Ecto neural progenitor cell (in vitro differentiated cells): ENCODE data around the gene MLH1.

Experiments
- DNase-seq: peaks from one replicate; pipeline ENCODE4 v3.0.0-alpha.2; 2018; ENCODE audit warnings: low spot score

MLH1 gene

GRCh38 chr3:36981006-36981405 is 12.3 kb upstream of the MLH1 start:
- no peak for DNase-seq

DNA sequence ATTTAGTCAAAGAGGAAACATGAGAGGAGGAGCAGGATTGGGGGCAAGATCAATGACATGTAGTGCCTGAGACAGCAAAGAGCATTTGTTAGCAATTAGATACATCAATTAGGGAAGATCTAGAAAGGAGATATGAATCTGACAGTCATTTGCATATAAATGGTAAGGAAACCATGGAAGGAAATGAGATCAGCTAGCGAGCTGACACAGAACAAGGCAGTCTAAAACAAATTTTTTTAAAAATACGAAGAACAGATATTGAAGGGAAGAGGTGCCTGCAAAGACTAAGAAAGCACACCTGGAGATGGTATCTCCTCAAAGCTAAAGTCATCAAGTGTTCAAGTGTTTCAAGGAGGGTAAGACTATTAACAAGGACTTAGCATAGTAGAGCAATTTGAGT is 5.0 kb upstream of the MLH1 start:
- DNase-seq = no peak

DNA sequence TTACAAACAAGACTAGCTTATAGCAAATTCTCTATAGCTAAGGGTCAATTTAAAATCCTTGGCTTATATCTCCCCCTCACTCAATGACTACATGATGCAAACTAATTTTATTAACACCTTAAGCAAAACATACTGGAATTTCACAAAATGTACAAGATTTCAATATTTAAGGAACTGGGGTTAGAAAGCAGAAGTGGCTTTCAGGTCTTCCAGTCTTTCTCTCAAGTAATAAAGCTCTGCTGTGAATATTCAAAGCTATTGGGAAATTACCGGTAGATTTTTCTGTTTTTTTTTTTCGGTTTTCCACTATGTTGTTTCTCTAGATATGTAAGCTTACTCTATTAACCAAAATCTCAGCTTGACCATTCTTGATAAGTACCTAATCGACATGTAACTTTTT is 4.3 kb upstream of the MLH1 start:
- no peak for DNase-seq

GRCh38 chr3:36989568-36989967 is 3.8 kb upstream of the MLH1 start:
- no peak for DNase-seq

DNA sequence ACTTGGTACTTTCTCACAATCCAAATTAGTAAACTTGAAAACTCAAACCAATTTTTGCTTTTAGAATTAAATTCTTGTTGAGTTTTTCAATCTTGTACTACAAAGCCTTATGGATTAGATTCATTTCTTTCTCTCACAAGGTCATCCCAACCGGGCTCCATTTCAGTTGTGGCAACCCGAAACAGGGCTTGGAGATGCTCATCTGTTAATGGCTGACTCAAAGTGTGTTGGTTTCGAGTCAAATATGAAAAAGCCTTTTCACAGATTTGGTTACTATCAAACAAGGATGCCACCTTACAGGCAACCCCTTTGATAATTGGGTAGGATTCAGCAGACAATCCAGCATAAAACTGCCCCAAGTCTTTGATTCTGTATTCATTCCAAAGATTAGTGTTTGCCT is 2.2 kb upstream of the MLH1 start:
- DNase-seq = no peak

- no peak for DNase-seq
Measured at GRCh38 chr3:36991923-36992805, 1.2 kb upstream of the MLH1 start.

- DNase-seq = no peak
Measured at GRCh38 chr3:36992806-36993325, 452 bp upstream of the MLH1 start, which contains the start of gene EPM2AIP1. Gene EPM2AIP1 (minus strand): TSS chr3:36993131. CDS start chr3:36993077, 54 bp downstream.

GRCh38 chr3:37014620-37015019 is 21.3 kb downstream of the MLH1 start:
- DNase-seq = no peak

GRCh38 chr3:37015642-37016041 is 22.3 kb downstream of the MLH1 start:
- DNase-seq = no peak

DNA sequence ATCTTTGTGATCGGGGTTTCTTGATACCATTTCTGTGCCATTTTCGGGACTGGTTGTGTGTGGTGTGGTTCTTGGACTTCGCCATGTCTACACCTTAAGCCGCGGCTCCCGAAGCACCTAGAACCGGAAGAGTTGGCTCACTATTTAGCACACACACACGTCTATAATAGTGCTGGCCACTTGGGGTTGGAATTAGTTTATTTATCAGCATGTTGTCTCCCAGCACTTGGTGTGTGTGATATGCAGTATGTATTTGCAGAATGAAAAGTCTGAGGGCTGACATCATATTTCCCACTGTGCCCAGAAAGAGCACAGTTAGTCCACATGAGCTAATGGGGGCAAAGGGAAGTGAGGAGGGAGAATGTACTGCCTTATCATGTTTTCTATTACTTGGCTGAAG is 23.6 kb downstream of the MLH1 start:
- DNase-seq = no peak

GRCh38 chr3:37017683-37018082 is 24.4 kb downstream of the MLH1 start:
- no peak for DNase-seq

- no peak for DNase-seq
Measured at GRCh38 chr3:37024092-37024491, 30.8 kb downstream of the MLH1 start.

GRCh38 chr3:37024820-37025405 is 31.6 kb downstream of the MLH1 start:
- DNase-seq = no peak

- no peak for DNase-seq
Measured at GRCh38 chr3:37025561-37026335, 32.4 kb downstream of the MLH1 start.

DNA sequence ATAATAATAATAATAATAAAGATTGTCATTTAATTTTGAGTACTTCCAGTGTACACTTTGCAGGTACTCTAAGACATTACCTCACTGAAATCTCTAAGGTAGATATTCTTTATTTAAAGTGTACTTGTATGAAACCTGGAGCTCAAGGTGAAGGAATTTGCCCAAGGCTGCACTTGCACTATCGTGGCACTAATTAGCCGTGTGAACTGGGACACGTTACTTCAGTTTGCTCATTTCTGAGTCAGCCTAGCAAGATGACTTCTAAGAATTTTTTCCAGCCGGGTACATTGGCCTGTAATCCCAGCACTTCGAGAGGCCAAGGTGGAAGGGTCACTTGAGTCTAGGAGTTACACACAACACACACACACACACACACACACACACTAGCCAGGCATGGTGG is 33.5 kb downstream of the MLH1 start:
- DNase-seq = no peak

DNA sequence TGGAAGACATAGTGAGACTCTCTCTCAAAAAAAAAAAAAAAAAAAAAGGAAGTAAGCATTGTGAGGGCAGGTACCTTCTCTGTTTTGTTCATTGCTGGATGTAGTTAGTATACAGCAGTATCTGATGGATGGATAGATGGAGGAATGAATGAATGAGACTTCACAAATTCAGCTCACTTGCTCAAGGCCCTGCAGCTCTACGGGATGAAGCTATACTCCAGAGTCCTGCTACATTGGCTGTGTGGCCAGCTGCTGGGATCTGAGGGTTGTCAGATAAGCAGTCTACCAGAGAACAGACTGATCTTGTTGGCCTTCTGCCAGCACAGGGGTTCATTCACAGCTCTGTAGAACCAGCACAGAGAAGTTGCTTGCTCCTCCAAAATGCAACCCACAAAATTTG is 35.0 kb downstream of the MLH1 start:
- DNase-seq = no peak

DNA sequence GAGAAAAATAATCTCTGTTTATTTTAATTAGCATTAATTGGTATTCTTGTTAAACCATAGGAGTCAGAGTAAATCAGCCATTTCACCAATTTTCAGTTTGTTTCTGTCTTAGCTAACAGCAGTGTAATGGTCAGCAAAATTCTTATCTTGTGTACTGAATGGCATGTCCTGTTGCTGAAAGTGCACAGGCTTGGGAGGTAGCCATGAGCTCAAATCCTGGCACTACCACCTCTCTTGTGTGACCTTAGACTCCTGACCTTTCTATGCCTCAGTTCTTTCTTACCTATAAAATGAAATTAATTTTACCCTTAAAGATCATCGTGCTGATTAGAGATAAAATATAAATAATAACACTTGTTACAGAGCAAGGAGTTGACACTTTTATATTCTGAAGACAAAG is 35.8 kb downstream of the MLH1 start:
- DNase-seq = no peak

DNA sequence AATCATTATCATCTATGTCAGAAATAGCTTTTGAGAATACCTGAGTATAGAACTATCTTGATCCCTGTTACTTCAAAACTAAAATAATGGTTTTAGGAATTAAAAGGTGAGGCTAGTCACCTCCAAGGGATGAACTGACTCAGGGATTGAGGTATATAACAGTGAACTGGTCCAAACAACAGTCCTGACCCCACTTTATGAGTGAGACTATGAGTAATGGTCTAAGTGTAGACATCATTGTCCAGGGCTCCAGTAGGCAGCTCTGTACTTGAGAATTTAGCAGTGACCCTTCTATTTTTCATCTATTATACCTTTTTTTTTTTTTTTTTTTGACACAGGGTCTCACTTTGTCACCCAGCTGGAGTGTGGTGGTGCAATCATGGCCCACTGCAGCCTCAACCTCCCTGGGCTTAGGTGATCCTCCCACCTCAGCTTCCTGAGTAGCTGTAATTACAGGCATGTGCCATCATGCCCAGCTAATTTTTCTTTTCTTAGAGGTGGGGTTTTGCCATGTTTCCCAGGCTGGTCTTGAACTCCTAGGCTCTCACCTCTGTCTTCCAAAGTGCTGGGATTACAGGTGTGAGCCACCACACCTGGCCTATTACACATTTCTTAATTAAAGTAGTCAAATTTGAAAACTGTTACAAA is 36.3 kb downstream of the MLH1 start:
- DNase-seq = no peak

GRCh38 chr3:37030588-37030987 is 37.3 kb downstream of the MLH1 start:
- no peak for DNase-seq

DNA sequence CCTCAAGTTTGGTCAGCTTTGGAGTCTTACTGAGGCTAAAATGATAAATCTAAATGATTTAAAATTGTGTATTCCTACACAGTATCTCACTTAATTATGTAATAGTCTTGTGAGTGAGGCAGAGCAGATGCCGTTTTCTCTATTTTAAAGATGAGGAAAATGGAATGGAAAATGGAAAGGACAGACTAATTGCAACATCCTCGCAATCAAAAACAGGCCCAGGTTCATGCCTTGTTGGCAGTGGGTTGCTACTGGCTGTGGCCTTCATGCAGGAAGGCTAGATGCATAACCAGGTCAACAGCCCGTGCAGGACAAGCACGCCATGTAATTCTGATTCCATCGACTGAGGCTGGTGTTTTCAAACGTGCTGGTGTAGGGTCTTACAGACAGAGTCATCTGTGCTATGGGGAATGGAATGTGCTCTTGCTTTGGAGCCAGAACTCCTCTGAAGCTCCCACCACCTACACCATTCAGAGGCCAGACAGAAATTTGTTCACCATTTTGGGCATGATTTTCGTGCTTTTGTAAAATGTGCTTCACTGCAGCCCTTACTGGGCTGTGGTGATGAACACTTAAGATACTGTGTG is 37.9 kb downstream of the MLH1 start:
- DNase-seq = no peak

DNA sequence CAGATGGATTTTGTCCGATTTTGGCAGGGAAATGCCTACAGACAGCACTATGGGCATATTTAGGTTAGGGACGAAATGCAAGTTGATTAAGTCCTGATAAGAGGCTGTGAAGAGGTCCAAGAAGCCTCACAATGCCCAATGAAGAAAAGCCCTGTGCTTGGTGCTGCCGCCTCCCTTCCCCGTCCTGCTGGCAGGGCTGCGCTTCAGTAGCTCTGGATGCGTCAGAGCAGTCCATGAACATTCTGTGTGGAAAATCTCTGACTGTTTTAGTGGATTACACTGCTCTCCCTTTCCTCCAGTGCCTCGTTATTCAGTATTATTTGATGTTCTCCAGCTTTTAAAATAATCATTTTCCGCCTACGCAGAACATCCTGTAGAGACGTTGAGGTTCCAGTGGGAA is 39.6 kb downstream of the MLH1 start:
- DNase-seq = no peak

DNA sequence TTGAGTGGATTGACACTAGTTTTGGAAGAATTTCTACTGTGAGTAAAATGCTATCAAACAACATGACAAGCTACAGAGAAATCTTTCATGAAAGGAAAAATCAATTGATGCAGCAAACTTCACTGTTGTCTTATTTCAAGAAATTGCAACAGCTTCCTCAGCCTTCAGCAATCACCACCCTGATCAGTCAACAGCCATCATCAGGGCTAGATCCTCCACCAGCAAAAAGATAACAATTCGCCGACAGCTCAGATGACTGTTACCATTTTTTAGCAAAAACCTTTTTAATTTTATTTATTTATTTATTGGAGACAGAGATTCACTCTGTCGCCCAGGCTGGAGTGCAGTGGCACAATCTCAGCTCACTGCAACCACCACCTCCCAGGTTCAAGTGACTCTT is 44.0 kb downstream of the MLH1 start:
- no peak for DNase-seq
